Measurements from ENCODE around the gene BTBD1. TPM values are rescaled to one million over a fixed set of nuclear protein-coding genes. Genes with fewer than 3 reads are reported as not detected.

The BTBD1 gene
- total RNA-seq = 10 to 100 TPM; 47.9 to 51.4 TPM

GRCh38 chr15:83066734-83067637 lies at the start of gene BTBD1:
Gene BTBD1 (minus strand): TSS chr15:83067252. CDS start chr15:83067151, 101 bp downstream.

DNA sequence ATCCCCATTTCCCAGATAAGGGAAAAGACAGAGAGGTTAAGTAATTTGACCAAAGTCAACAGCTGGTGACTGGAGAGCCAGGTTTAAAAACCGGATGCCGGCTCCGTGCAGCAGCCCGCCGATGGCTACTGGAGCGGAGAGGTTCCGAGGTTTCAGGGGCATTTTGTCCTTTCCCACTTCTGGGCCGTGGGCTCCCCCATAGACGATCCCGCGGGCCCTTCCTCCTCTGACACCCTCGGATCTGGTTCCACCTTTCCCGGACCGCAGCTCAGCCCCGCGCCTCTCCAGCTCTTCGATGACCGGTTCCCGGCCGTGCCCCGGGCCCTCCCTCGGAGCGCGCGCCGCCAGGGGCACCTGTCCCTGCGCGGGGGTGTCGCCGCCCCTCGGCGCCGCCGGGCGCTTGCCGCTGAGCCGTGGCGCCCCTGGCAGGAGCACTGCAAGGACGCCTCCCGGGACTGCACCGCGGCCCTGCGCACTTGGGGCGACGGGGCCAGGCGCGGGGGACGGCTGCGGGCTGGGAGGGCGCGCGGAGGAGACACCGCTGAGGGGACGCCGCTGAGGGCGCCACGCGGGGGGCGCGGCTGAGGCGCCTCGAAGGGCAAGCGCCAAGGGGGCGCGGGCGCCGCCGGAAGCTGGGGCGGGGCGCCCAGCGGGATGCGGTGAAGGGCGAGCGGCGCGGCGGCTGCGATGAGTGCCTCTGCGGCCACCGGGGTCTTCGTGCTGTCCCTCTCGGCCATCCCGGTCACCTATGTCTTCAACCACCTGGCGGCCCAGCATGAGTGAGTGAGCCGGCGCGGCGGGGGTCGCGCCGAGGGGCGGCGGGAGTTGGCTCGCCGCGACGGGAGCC lies 40.2 kb upstream of the BTBD1 start, which contains the start of gene TM6SF1:
TSS of gene TM6SF1 (plus strand) at position 652 of the 847 bp plus-strand sequence. CDS start at position 688, 36 bp downstream.

DNA sequence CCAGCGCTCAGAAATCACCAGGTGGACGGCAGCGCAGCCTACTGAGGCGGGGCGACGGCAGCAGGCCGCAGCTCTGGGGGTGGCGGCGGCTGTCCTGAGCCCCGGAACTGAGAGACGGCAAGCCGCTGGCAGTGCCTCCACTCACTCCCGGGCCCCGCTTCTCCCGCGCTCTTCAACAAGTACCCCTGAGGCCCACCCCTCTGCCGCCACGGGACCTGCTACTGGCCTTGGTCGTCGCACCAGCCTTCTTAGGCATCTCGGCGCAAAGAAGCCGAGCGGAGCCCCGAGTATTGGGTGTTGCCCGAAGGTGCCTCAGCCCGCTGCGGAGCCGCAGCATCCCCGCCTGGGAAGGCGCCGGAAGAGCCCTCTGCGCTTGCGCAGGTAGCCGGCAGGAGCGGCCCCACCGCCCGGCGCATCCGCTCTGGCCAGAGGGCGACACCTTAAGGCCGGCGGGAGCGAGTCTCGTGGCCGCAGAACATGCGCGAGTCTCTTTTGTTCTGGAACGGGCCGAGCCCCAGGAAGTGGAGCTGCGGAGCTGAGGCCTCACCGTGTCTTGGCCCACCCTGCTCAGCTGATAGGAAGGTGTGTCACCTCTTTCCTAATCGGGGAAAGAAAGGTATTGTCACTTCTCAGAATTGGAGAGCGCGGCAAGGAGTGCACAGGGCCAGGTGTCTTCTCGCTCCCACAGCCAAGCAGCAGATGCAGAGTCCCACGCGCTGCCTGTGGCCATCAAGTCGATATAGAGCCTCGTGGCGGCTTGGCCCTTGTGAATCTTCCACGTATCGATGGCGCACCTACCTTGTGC lies 55.6 kb downstream of the BTBD1 start, which contains the start of gene C15orf40:
TSS of gene C15orf40 (minus strand) at position 369 of the 805 bp plus-strand sequence. CDS start at position 337, 32 bp downstream.

DNA sequence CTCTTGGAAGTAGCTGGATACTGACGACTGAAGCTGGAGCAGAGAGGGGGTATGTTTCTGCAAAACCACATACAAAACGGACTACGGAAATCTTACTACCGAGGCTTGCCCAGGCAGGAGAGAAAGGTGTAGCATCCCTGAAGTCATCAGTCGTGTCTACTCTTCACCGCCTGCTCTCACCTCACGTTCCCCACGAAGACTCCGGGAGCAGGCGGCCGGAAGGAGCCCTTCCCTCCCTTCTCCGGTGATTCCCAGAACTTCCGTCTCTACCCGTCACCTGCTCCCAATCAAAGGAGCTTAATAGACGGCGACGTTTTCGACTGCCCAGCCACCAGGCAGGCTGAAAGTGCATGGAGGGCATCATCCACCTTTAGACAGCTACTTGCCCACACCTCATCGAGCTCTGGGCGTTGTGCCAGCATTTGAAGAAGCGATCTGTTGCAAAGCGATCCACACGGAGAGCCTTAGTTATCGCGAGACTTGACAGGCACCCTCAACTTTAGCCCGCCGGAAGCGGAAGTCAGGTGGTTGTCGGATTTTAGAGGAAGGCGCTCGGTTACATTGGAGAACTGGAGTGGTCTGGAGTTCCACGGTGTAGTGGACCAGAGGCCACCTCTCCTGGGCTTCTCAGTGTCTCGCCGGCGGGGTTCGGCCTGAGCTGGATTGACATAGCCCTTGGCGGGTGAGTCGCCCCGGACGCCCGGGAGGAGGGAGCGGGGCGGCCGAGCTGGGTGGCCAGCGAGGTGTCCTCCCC lies 81.2 kb downstream of the BTBD1 start, which contains the start of gene RAMAC:
TSS of gene RAMAC (plus strand) at position 523 of the 754 bp plus-strand sequence. CDS start 2,809 bp downstream, outside the sequence.

Small RNA genes within 50 kb of the gene (microRNA-seq; reads per million reads assigned to microRNA genes)
- not detected for gene MIR4515 (ENCODE audit: borderline microRNAs expressed, borderline replicate concordance)

Other genes with a start within 250 kb of the BTBD1 start
- 10 to 100 TPM; 10.7 to 12.9 TPM for gene HOMER2, start 114.5 kb downstream of the BTBD1 start, total RNA-seq
- gene RAMAC, start 81.0 kb downstream of the BTBD1 start, total RNA-seq = 10 to 100 TPM; 24.5 to 25.4 TPM
- gene C15orf40, start 55.6 kb downstream of the BTBD1 start, total RNA-seq = 10 to 100 TPM; 22.7 to 26.8 TPM
- 10 to 100 TPM; 15.2 to 16.6 TPM for gene TM6SF1, start 40.4 kb upstream of the BTBD1 start, total RNA-seq
- 10 to 100 TPM; 26.7 to 28.2 TPM for gene HDGFL3, start 140.6 kb upstream of the BTBD1 start, total RNA-seq
- not detected for gene BNC1, start 217.4 kb upstream of the BTBD1 start, total RNA-seq

Data from activated naive CD4-positive, alpha-beta T cell treated with anti-CD3 and anti-CD28 coated beads, Interleukin-2, amount 10 ng/mL, durations not matched to agents 5 hours and 36 hours (primary cell).